Uterus (tissue), 2 donors: Measurements from ENCODE around the gene TRAPPC12.

ENCODE experiments used
- CTCF ChIP-seq, 4 experiments: fragments of 200-600 bp in 2 of 4; fragments of 450-650 bp in 2 of 4; sonication (generic) in 2 of 4; IDR thresholded peaks; one replicate each; pipeline ENCODE4 v1.5.1; 2016 to 2019; ENCODE audit warnings: antibody characterized with exemption in 4 of 4, mild to moderate bottlenecking in 2 of 4, moderate library complexity in 1 of 4
- POLR2A ChIP-seq, 2 donors: fragments of 450-650 bp; IDR thresholded peaks; one replicate each; pipeline ENCODE4 v1.6.1; 2016; ENCODE audit warnings: antibody characterized with exemption in 2 of 2, mild to moderate bottlenecking in 1 of 2, moderate library complexity in 1 of 2

- TF ChIP-seq CTCF (IDR thresholded peaks at IDR 0.05) (no peak), POLR2A (IDR thresholded peaks at IDR 0.05) (no peak)
Measured at GRCh38 chr2:3476321-3476984, 97.0 kb downstream of the TRAPPC12 start.
